Adrenal gland (tissue), 12 donors: ENCODE data around the gene NCOA6. TPM values are rescaled to one million over a fixed set of nuclear protein-coding genes. Genes with fewer than 3 reads are reported as not detected.

Experiments
- DNase-seq, 7 donors: peaks; one replicate each; pipeline ENCODE4 v3.0.0-alpha.2; 2019 to 2020
- H3K27ac ChIP-seq, 5 donors: fragments of 200-600 bp; sonication (generic) in 4 of 5; 1 replicate in 3 of 5; 2 replicates in 2 of 5; pipeline versions ENCODE4 v1.5.1 to v1.8.0; 2016 to 2020; ENCODE audit warnings: mild to moderate bottlenecking in 1 of 5
- H3K27me3 ChIP-seq: fragments of 200-600 bp; 2 replicates; pipeline ENCODE4 v1.8.0; 2021
- H3K36me3 ChIP-seq, 2 donors: fragments of 200-600 bp; replicated peaks in 1 of 2; 1 replicate in 1 of 2; 2 replicates in 1 of 2; pipeline versions ENCODE4 v1.5.1 to v1.8.0; 2018 to 2022
- H3K4me1 ChIP-seq, 2 donors: fragments of 200-600 bp; replicated peaks in 1 of 2; 1 replicate in 1 of 2; 2 replicates in 1 of 2; pipeline versions ENCODE4 v1.5.1 to v1.8.0; 2018 to 2021
- H3K4me3 ChIP-seq, 4 donors: fragments of 200-600 bp; sonication (generic) in 3 of 4; one replicate each; pipeline ENCODE4 v1.5.1; 2016 to 2018
- H3K9me3 ChIP-seq, 3 donors: fragments of 200-600 bp; sonication (generic) in 1 of 3; replicated peaks in 1 of 3; 1 replicate in 2 of 3; 2 replicates in 1 of 3; pipeline versions ENCODE4 v1.5.1 to v1.8.0; 2016 to 2021
- POLR2A ChIP-seq, 2 donors: fragments of 450-650 bp; IDR thresholded peaks; one replicate each; pipeline ENCODE4 v1.6.1; 2017; ENCODE audit warnings: antibody characterized with exemption in 2 of 2, mild to moderate bottlenecking in 2 of 2, moderate library complexity in 1 of 2
- WGBS, 4 donors: extraction: QIAGEN DNeasy Blood & Tissue Kit in 2 of 4; methylation state at CpG; one replicate each; pipeline versions ENCODE4 v1.1.5 to v1.1.7; 2013 to 2017; 5-methylcytosine and 5-hydroxymethylcytosine counted together
- intact Hi-C, 2 donors: fragments of 100-400 bp; cut with DNase I; formaldehyde crosslinking; loops; one replicate each; pipeline versions ENCODE4 v1.14.1 to v1.15.0; 2022 to 2023
- polyA plus RNA-seq, 3 donors: library from polyadenylated mRNA; stranded (reverse); fragments of 200-250 nt in 2 of 3; fragments of 350-450 nt in 1 of 3; fragmentation: Illumina TruSeq in 1 of 3; extraction: RNeasy Lipid Tissue Mini Kit (QIAGEN cat#74804) in 1 of 3; gene quantifications; one replicate each; pipeline ENCODE4 v1.2.3, GENCODE V29; 2013 to 2014
- total RNA-seq, 9 donors: library from RNA; depleted of rRNA in 4 of 9; stranded (reverse); fragments of >200 nt in 4 of 9; fragments of 120-200 nt in 1 of 9; fragmentation: NEBNext Ultra II Directional in 1 of 9; extraction: Animal tissue kit (Norgen Biotek cat#: 25700) in 1 of 9; gene quantifications; one replicate each; pipeline versions ENCODE4 v1.1.0 to v1.2.4, GENCODE V29; 2013 to 2023
- TF ChIP-seq, protein P1 (sequence below), 6 experiments: fragments of 450-650 bp in 4 of 6; fragments of 200-600 bp in 2 of 6; sonication (generic) in 1 of 6; IDR thresholded peaks; 1 replicate in 5 of 6; 2 replicates in 1 of 6; pipeline versions ENCODE4 v1.5.1 to v1.8.0; 2016 to 2021; ENCODE audit warnings: antibody characterized with exemption in 6 of 6, mild to moderate bottlenecking in 2 of 6, moderate library complexity in 1 of 6
- donor health status: healthy with polysubstance abuse.
- donor health status: Bipolar disorder and iron deficiency.
- donor health status: DM: yes; HTN: yes; CAD: no.
- donor health status: DM: no; HTN: no; CAD: no.
- donor health status: DM: no; HTN: no; CAD: no.
- donor health status: DM: yes; HTN: yes; CAD: no.

NCOA6 gene
- total and polyA plus RNA-seq, 12 donors = 12.2 to 58.2 (median 21.7) TPM

- Histone ChIP-seq H3K4me1 (peaks cover 32 to 59% of the 10 kb centered on the region in 2 donors), H3K27me3 (no peaks in the 10 kb centered on the region)
- peak in 6 of 7 donors; percentile 56 to 89 (median 72) for DNase-seq
Observed at GRCh38 chr20:34709831-34710567, 115.5 kb downstream of the NCOA6 start.

DNA sequence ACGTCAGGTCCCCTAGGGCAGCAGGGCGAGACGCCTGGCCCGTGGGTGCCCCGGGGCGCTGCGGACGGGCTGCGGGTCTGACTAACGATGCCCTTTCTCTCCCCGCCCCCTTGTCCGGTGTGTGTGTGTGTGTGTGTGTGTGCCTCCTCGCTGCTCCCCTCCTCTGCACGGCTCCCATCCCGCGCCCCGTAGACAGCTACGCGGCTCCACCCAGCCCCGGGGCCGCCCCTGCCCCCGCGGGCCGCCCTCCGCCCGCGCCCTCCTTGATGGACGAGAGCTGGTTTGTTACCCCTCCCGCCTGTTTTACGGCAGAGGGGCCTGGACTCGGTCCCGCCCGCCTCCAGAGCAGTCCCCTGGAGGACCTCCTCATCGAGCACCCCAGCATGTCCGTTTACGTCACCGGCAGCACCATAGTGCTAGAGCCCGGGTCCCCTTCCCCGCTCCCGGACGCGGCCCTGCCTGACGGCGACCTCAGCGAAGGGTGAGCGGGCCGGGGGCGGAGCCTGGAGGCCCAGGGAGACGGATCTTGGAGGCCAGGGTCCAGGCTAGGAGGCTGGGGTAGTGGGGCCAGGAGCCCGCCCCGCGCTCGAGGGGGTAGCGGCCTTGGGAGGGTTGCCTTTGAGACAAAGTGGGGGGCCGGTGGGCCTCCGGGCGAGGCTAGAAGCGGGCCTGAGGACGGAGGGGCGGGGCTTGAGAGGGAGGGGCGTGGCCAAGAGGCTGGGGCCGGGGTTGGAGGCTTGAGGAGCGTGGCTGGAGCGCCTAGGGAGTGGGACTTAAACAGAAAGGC is 116.2 kb downstream of the NCOA6 start:
- DNase-seq = peak; percentile 80 to 93 (median 88)
- H3K4me1 ChIP-seq = peaks cover 34 to 62% of the 10 kb centered on the region in 2 donors
- intact Hi-C loops = loop anchor here (10.0 kb wide), 1 partner anchor 134 kb away; no protein-coding TSS in a partner anchor
- no peaks in the 10 kb centered on the region for H3K27me3 ChIP-seq
- peaks cover 0 to 4% of the 10 kb centered on the region in 2 donors for H3K36me3 ChIP-seq
- TF ChIP-seq, protein P1, sequence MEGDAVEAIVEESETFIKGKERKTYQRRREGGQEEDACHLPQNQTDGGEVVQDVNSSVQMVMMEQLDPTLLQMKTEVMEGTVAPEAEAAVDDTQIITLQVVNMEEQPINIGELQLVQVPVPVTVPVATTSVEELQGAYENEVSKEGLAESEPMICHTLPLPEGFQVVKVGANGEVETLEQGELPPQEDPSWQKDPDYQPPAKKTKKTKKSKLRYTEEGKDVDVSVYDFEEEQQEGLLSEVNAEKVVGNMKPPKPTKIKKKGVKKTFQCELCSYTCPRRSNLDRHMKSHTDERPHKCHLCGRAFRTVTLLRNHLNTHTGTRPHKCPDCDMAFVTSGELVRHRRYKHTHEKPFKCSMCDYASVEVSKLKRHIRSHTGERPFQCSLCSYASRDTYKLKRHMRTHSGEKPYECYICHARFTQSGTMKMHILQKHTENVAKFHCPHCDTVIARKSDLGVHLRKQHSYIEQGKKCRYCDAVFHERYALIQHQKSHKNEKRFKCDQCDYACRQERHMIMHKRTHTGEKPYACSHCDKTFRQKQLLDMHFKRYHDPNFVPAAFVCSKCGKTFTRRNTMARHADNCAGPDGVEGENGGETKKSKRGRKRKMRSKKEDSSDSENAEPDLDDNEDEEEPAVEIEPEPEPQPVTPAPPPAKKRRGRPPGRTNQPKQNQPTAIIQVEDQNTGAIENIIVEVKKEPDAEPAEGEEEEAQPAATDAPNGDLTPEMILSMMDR (IDR thresholded peaks at IDR 0.05) = no peak
- TF ChIP-seq POLR2A (IDR thresholded peaks at IDR 0.05) = peak in 1 of 2 donors; percentile 40
- 0 to 1% (median 1%) methylated on average over 7 to 64 of the region's 64 CpGs for WGBS, 4 donors
- peak overlapping the region; percentile 3 to 92 (median 61) for H3K4me3 ChIP-seq
- no peaks in the 10 kb centered on the region for H3K9me3 ChIP-seq
- peak overlapping the region; percentile 75 to 96 (median 91) for H3K27ac ChIP-seq

More at GRCh38 chr20:34709831-34710567, 115.5 kb downstream of the NCOA6 start:
- 3 to 8% (median 4%) methylated on average over 15 to 61 of the region's 61 CpGs for WGBS, 4 donors
- H3K9me3 ChIP-seq = no peaks in the 10 kb centered on the region
- peaks cover 0 to 10% of the 10 kb centered on the region in 2 donors for H3K36me3 ChIP-seq
- TF ChIP-seq, protein P1 (IDR thresholded peaks at IDR 0.05) = no peak
- peak; percentile 26 to 32 for TF ChIP-seq POLR2A (IDR thresholded peaks at IDR 0.05)
- H3K27ac ChIP-seq = peak overlapping the region; percentile 75 to 96 (median 91)
- H3K4me3 ChIP-seq = peak overlapping the region in 2 of 4 donors; percentile 59 to 92
- intact Hi-C loops = loop anchor here (10.0 kb wide), 1 partner anchor 135 kb away; no protein-coding TSS in a partner anchor

DNA sequence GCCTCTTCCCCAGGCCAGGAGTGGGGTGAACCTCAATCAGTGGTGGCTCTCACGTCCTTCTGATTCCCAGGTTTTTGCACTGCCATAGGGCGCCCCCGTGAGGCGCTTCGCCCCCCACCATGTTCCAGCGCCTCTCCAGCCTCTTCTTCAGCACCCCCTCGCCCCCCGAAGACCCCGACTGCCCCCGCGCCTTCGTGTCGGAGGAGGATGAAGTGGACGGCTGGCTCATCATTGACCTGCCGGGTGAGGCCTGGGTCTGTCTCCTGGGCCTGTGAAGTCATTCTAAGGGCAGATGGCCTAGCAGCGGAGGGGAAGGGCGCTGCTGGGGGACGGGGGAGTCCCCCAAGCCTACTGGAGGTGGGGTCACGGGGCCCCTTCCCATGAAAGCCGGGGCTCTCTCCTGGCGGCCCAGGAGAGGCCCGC is 116.8 kb downstream of the NCOA6 start:
- Histone ChIP-seq H3K27ac (peak overlapping the region in 4 of 5 donors; percentile 83 to 96 (median 92)), H3K27me3 (no peaks in the 10 kb centered on the region), H3K36me3 (no peaks in the 10 kb centered on the region), H3K4me3 (peak overlapping the region in 2 of 4 donors; percentile 59 to 92), H3K9me3 (no peaks in the 10 kb centered on the region), H3K4me1 (peaks cover 31 to 60% of the 10 kb centered on the region in 2 donors)
- WGBS, 4 donors = 8 to 15% (median 12%) methylated on average over 10 to 22 of the region's 22 CpGs
- DNase-seq = peak; percentile 32 to 76 (median 54)
- TF ChIP-seq, protein P1 (IDR thresholded peaks at IDR 0.05) = peak; percentile 12 to 57 (median 25)
- TF ChIP-seq POLR2A (IDR thresholded peaks at IDR 0.05) = no peak
- intact Hi-C loops = loop anchor here (10.0 kb wide), 1 partner anchor 134 kb away; no protein-coding TSS in a partner anchor
